Neural progenitor cell (in vitro differentiated cells): Measurements from ENCODE around the gene RAB3A. TPM values are rescaled to one million over a fixed set of nuclear protein-coding genes. Genes with fewer than 3 reads are reported as not detected.
A peak's percentile ranks its signal among the peaks of the same experiment; 100 is the strongest.

Experiments
- DNase-seq: peaks from one replicate; pipeline ENCODE4 v3.0.0-alpha.2; 2016; ENCODE audit warnings: low spot score
- H2AFZ ChIP-seq: fragments of 200-600 bp; sonication (generic); replicated peaks from 2 replicates; pipeline ENCODE4 v1.6.1; 2016; ENCODE audit warnings: antibody characterized with exemption
- H3F3A ChIP-seq: fragments of 200-600 bp; sonication (generic); 2 replicates; pipeline ENCODE4 v1.6.1; 2016; ENCODE audit warnings: antibody characterized with exemption, low read depth
- H3K27ac ChIP-seq: fragments of 200-600 bp; sonication (generic); 2 replicates; pipeline ENCODE4 v1.5.1; 2016; ENCODE audit warnings: mild to moderate bottlenecking
- H3K27me3 ChIP-seq: fragments of 200-600 bp; sonication (generic); 2 replicates; pipeline ENCODE4 v1.6.1; 2016; ENCODE audit warnings: mild to moderate bottlenecking, moderate library complexity
- H3K36me3 ChIP-seq: fragments of 200-600 bp; sonication (generic); 2 replicates; pipeline ENCODE4 v1.5.1; 2016
- H3K4me1 ChIP-seq: fragments of 200-600 bp; sonication (generic); 2 replicates; pipeline ENCODE4 v1.6.1; 2016; ENCODE audit warnings: mixed run types
- H3K4me2 ChIP-seq: fragments of 200-600 bp; sonication (generic); 2 replicates; pipeline ENCODE4 v1.6.1; 2016
- H3K4me3 ChIP-seq: fragments of 200-600 bp; sonication (generic); 2 replicates; pipeline ENCODE4 v1.5.1; 2016
- H3K79me2 ChIP-seq: fragments of 200-600 bp; sonication (generic); 2 replicates; pipeline ENCODE4 v1.6.1; 2016; ENCODE audit warnings: low read depth
- H3K9ac ChIP-seq: fragments of 200-600 bp; sonication (generic); 2 replicates; pipeline ENCODE4 v1.6.1; 2016
- H3K9me3 ChIP-seq: fragments of 200-600 bp; sonication (generic); 2 replicates; pipeline ENCODE4 v1.5.1; 2016; ENCODE audit warnings: low read depth
- H4K20me1 ChIP-seq: fragments of 200-600 bp; sonication (generic); 2 replicates; pipeline ENCODE4 v1.6.1; 2016; ENCODE audit warnings: low read depth
- H3K27ac Mint-ChIP-seq: 3 replicates; pipeline ENCODE4 v1.8.0; 2021; ENCODE audit warnings: mixed read lengths
- H3K27me3 Mint-ChIP-seq: 2 replicates; pipeline ENCODE4 v1.8.0; 2022; ENCODE audit warnings: low read depth, mild to moderate bottlenecking, inconsistent platforms, moderate library complexity, mixed read lengths; ENCODE audit not compliant: insufficient read depth
- H3K36me3 Mint-ChIP-seq: 3 replicates; pipeline ENCODE4 v1.8.0; 2021; ENCODE audit warnings: mixed read lengths
- H3K4me1 Mint-ChIP-seq: 3 replicates; pipeline ENCODE4 v1.8.0; 2021; ENCODE audit warnings: mixed read lengths
- H3K4me3 Mint-ChIP-seq: 3 replicates; pipeline ENCODE4 v1.8.0; 2021; ENCODE audit warnings: mild to moderate bottlenecking, moderate library complexity, mixed read lengths
- H3K9me3 Mint-ChIP-seq: 3 replicates; pipeline ENCODE4 v1.8.0; 2020; ENCODE audit warnings: mixed read lengths
- CTCF ChIP-seq: fragments of 200-600 bp; sonication (generic); IDR thresholded peaks from 2 replicates; pipeline ENCODE4 v1.5.1; 2017; ENCODE audit warnings: antibody characterized with exemption, mild to moderate bottlenecking
- EZH2 ChIP-seq: fragments of 200-600 bp; sonication (generic); IDR thresholded peaks from 2 replicates; pipeline ENCODE4 v1.6.1; 2017; ENCODE audit warnings: antibody characterized with exemption, mild to moderate bottlenecking, moderate library complexity
- EZH2phosphoT487 ChIP-seq: fragments of 200-600 bp; sonication (generic); IDR thresholded peaks from 2 replicates; pipeline ENCODE4 v1.6.1; 2017; ENCODE audit warnings: antibody characterized with exemption
- total RNA-seq: library from RNA; depleted of rRNA; stranded (reverse); fragments of >200 nt; gene quantifications from 2 replicates; pipeline ENCODE4 v1.2.3, GENCODE V29; 2015; ENCODE audit warnings: low replicate concordance

The RAB3A gene
- total RNA-seq, 1 donor from 2014 or later = 1.1 TPM

GRCh38 chr19:18155095-18156087 is 48.5 kb downstream of the RAB3A start:
- no peak overlapping the region for H3K9ac ChIP-seq
- Mint-ChIP-seq H3K27ac (no peak overlapping the region), H3K4me1 (peaks cover 33% of the 10 kb centered on the region), H3K27me3 (peaks cover 10% of the 10 kb centered on the region), H3K4me3 (no peak overlapping the region), H3K36me3 (peaks cover 4% of the 10 kb centered on the region), H3K9me3 (no peaks in the 10 kb centered on the region)
- no peaks in the 10 kb centered on the region for H3K36me3 ChIP-seq
- H4K20me1 ChIP-seq = peaks cover 26% of the 10 kb centered on the region
- no peaks in the 10 kb centered on the region for H3K27me3 ChIP-seq
- TF ChIP-seq CTCF (no peak), EZH2 (no peak), EZH2phosphoT487 (no peak)
- peaks cover 16% of the 10 kb centered on the region for H3K4me1 ChIP-seq
- H3K4me2 ChIP-seq = no peak overlapping the region
- H3K27ac ChIP-seq = no peak overlapping the region
- H2AFZ ChIP-seq = no peak overlapping the region
- DNase-seq = no peak
- peaks cover 49% of the 10 kb centered on the region for H3F3A ChIP-seq
- H3K79me2 ChIP-seq = peaks cover 27% of the 10 kb centered on the region
- no peaks in the 10 kb centered on the region for H3K9me3 ChIP-seq
- H3K4me3 ChIP-seq = no peak overlapping the region

- Histone ChIP-seq H3K9me3 (no peaks in the 10 kb centered on the region), H4K20me1 (peaks cover 26% of the 10 kb centered on the region), H3K27me3 (no peaks in the 10 kb centered on the region), H3K27ac (no peak overlapping the region), H3K79me2 (peaks cover 25% of the 10 kb centered on the region), H3K4me1 (peaks cover 16% of the 10 kb centered on the region), H3K4me3 (peak overlapping the region; percentile 91), H3F3A (peaks cover 43% of the 10 kb centered on the region), H3K4me2 (peak overlapping the region; percentile 91), H3K36me3 (no peaks in the 10 kb centered on the region), H3K9ac (peak overlapping the region; percentile 93), H2AFZ (peak overlapping the region; percentile 55)
- TF ChIP-seq EZH2 (no peak), EZH2phosphoT487 (no peak), CTCF (no peak)
- Mint-ChIP-seq H3K27me3 (peaks cover 7% of the 10 kb centered on the region), H3K36me3 (peaks cover 3% of the 10 kb centered on the region), H3K4me3 (peak overlapping the region; percentile 92), H3K4me1 (peaks cover 32% of the 10 kb centered on the region), H3K27ac (peak overlapping the region; percentile 97), H3K9me3 (no peaks in the 10 kb centered on the region)
- peak; percentile 46 for DNase-seq
Observed at GRCh38 chr19:18153556-18154134, 50.2 kb downstream of the RAB3A start.

GRCh38 chr19:18152817-18153555 is 50.9 kb downstream of the RAB3A start, which contains the start of gene PIK3R2:
TSS of gene PIK3R2 (plus strand) at chr19:18153163. CDS start at chr19:18155880, 2,717 bp downstream.
- peak within 1 kb of the TSS; percentile 92 for H3K4me3 Mint-ChIP-seq
- TF ChIP-seq CTCF (no peak), EZH2 (no peak), EZH2phosphoT487 (no peak)
- peaks cover 23% of the 10 kb centered on the region for H3K79me2 ChIP-seq
- no peaks in the 10 kb centered on the region for H3K36me3 ChIP-seq
- peaks cover 3% of the 10 kb centered on the region for H3K36me3 Mint-ChIP-seq
- H3F3A ChIP-seq = peaks cover 41% of the 10 kb centered on the region
- peak within 1 kb of the TSS; percentile 91 for H3K4me3 ChIP-seq
- peaks cover 7% of the 10 kb centered on the region for H3K27me3 Mint-ChIP-seq
- H2AFZ ChIP-seq = peak within 1 kb of the TSS; percentile 88
- peak within 1 kb of the TSS; percentile 93 for H3K9ac ChIP-seq
- H3K4me2 ChIP-seq = peak within 1 kb of the TSS; percentile 91
- H3K27ac ChIP-seq = peak within 1 kb of the TSS; percentile 80
- H3K9me3 ChIP-seq = no peaks in the 10 kb centered on the region
- H3K27ac Mint-ChIP-seq = peak within 1 kb of the TSS; percentile 97
- peak; percentile 100 for DNase-seq
- peaks cover 31% of the 10 kb centered on the region for H3K4me1 Mint-ChIP-seq
- H3K27me3 ChIP-seq = no peaks in the 10 kb centered on the region
- H3K4me1 ChIP-seq = peaks cover 15% of the 10 kb centered on the region
- H3K9me3 Mint-ChIP-seq = no peaks in the 10 kb centered on the region
- peaks cover 26% of the 10 kb centered on the region for H4K20me1 ChIP-seq
